Upper lobe of left lung (tissue), 6 donors: ENCODE data around the gene NDRG4. TPM values are rescaled to one million over a fixed set of nuclear protein-coding genes. Genes with fewer than 3 reads are reported as not detected.
A peak's percentile ranks its signal among the peaks of the same experiment; 100 is the strongest.

Experiments used
- ATAC-seq, 2 donors: fragments of 200-7000 bp; cut with Tn5 transposase; one replicate each; pipeline ENCODE4 v1.9.1; 2022; ENCODE audit warnings: mild to moderate bottlenecking in 2 of 2, moderate library complexity in 2 of 2; ENCODE audit not compliant: low FRiP score in 2 of 2
- DNase-seq, 2 donors: peaks; one replicate each; pipeline ENCODE4 v3.0.0-alpha.2; 2019 to 2020
- H3K27ac ChIP-seq, 4 donors: fragments of 200-600 bp; sonication (generic); one replicate each; pipeline ENCODE4 v1.5.1; 2016 to 2019
- H3K27me3 ChIP-seq, 4 donors: fragments of 200-600 bp; sonication (generic); one replicate each; pipeline ENCODE4 v1.5.1; 2017 to 2019
- H3K36me3 ChIP-seq, 4 donors: fragments of 200-600 bp; sonication (generic); one replicate each; pipeline ENCODE4 v1.5.1; 2016 to 2019
- H3K4me1 ChIP-seq, 4 donors: fragments of 200-600 bp; sonication (generic); one replicate each; pipeline ENCODE4 v1.5.1; 2018 to 2019
- H3K4me3 ChIP-seq, 4 donors: fragments of 200-600 bp; sonication (generic); one replicate each; pipeline ENCODE4 v1.5.1; 2017 to 2019; ENCODE audit warnings: mild to moderate bottlenecking in 2 of 4, moderate library complexity in 1 of 4
- H3K9me3 ChIP-seq, 4 donors: fragments of 200-600 bp; sonication (generic); one replicate each; pipeline ENCODE4 v1.5.1; 2018 to 2019
- EP300 ChIP-seq, 4 donors: sonication (generic); formaldehyde crosslinking; IDR thresholded peaks; one replicate each; pipeline ENCODE4 v1.5.1; 2017; ENCODE audit warnings: antibody characterized with exemption in 4 of 4, control low read depth in 2 of 4
- POLR2A ChIP-seq, 4 donors: fragments of 450-650 bp; IDR thresholded peaks; one replicate each; pipeline ENCODE4 v1.5.1; 2016 to 2017; ENCODE audit warnings: antibody characterized with exemption in 4 of 4, mild to moderate bottlenecking in 2 of 4
- POLR2AphosphoS5 ChIP-seq, 2 donors: sonication (generic); formaldehyde crosslinking; IDR thresholded peaks; one replicate each; pipeline ENCODE4 v1.5.1; 2017; ENCODE audit warnings: antibody characterized with exemption in 2 of 2
- WGBS, 2 donors: methylation state at CpG; one replicate each; pipeline ENCODE4 v1.1.5; 2017 to 2018; 5-methylcytosine and 5-hydroxymethylcytosine counted together
- total RNA-seq, 6 donors: library from RNA; depleted of rRNA in 4 of 6; stranded (reverse); fragments of >200 nt in 4 of 6; gene quantifications; one replicate each; pipeline versions ENCODE4 v1.1.0 to v1.2.1, GENCODE V29; 2016 to 2021
- TF ChIP-seq, protein P1 (sequence below), 6 experiments: fragments of 450-650 bp in 4 of 6; fragments of 200-600 bp in 2 of 6; sonication (generic) in 2 of 6; IDR thresholded peaks; one replicate each; pipeline ENCODE4 v1.5.1; 2016 to 2019; ENCODE audit warnings: antibody characterized with exemption in 6 of 6
- donor health status: DM: no; HTN: no; CAD: no; lungs with moderate emphysema.
- donor health status: DM: no; HTN: yes; CAD: no; lungs with severe emphysema.

The NDRG4 gene
- total RNA-seq, 6 donors from 2014 or later = 25.1 to 81.0 (median 30.5) TPM

DNA sequence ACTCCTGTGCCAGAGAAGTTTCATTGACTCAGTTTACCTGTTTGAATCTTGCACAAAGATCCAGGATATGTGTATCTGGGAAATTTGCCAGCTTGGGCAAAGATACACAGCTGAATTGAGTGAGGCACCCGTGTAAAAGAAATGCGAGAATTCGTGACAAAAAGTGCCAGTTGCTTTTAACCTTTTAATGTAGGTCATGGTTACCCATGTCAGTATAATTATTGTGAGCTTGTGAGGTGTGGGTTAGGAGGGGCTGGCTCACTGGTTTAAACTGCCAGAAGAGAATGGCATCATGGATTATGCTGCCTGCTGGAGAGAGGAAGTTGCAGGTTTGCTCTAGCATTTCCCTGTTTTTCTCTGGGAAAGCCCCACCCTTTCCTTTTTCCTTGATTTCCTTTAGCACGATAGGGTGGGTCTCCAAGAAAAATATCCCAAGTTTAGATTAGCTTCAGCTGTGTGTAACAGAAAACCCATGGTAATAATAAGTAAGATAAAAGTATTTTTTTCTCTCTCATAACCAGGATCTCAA lies 24.8 kb upstream of the NDRG4 start:
- Histone ChIP-seq H3K27ac (peak overlapping the region; percentile 63 to 87 (median 78)), H3K27me3 (peaks cover 0 to 2% (median 0%) of the 10 kb centered on the region in 4 donors), H3K4me3 (no peak overlapping the region), H3K9me3 (no peaks in the 10 kb centered on the region), H3K4me1 (peaks cover 12 to 31% (median 24%) of the 10 kb centered on the region in 4 donors), H3K36me3 (no peaks in the 10 kb centered on the region)
- DNase-seq (no peak), ATAC-seq (no peak)
- WGBS, 2 donors = 23 to 45% methylated on average over 4 of the region's 4 CpGs
- TF ChIP-seq POLR2AphosphoS5 (IDR thresholded peaks at IDR 0.05) = peak in 1 of 2 donors; percentile 62
- peak in 2 of 4 donors; percentile 62 to 65 for TF ChIP-seq EP300 (IDR thresholded peaks at IDR 0.05)
- TF ChIP-seq, protein P1, sequence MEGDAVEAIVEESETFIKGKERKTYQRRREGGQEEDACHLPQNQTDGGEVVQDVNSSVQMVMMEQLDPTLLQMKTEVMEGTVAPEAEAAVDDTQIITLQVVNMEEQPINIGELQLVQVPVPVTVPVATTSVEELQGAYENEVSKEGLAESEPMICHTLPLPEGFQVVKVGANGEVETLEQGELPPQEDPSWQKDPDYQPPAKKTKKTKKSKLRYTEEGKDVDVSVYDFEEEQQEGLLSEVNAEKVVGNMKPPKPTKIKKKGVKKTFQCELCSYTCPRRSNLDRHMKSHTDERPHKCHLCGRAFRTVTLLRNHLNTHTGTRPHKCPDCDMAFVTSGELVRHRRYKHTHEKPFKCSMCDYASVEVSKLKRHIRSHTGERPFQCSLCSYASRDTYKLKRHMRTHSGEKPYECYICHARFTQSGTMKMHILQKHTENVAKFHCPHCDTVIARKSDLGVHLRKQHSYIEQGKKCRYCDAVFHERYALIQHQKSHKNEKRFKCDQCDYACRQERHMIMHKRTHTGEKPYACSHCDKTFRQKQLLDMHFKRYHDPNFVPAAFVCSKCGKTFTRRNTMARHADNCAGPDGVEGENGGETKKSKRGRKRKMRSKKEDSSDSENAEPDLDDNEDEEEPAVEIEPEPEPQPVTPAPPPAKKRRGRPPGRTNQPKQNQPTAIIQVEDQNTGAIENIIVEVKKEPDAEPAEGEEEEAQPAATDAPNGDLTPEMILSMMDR (IDR thresholded peaks at IDR 0.05) = no peak

DNA sequence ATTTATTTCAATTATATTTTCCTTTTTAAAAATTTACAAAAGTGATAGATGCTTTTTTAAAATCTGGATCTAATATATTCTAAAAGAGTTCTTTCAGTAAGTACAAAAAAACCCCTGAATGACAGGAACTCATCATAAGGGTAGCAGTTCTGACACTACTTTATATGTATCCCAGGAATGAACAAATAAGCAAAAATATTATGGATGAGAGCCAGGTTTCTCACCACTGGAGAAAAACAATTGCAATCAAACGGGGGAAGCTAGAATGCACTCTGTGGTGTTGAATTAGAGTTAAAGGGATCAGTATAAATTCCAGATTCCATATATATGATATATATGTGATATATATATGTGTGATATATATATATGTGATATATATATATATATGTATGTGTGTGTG lies 23.2 kb upstream of the NDRG4 start:
- no peaks in the 10 kb centered on the region for H3K9me3 ChIP-seq
- 35 to 44% methylated on average over 1 of the region's 1 CpG for WGBS, 2 donors
- peaks cover 8 to 25% (median 17%) of the 10 kb centered on the region in 4 donors for H3K4me1 ChIP-seq
- H3K4me3 ChIP-seq = no peak overlapping the region
- no peaks in the 10 kb centered on the region for H3K36me3 ChIP-seq
- H3K27ac ChIP-seq = peak overlapping the region in 3 of 4 donors; percentile 4 to 87 (median 61)
- peaks cover 0 to 2% (median 0%) of the 10 kb centered on the region in 4 donors for H3K27me3 ChIP-seq
- no peak for DNase-seq
- TF ChIP-seq POLR2A (IDR thresholded peaks at IDR 0.05) (no peak), EP300 (IDR thresholded peaks at IDR 0.05) (no peak), POLR2AphosphoS5 (IDR thresholded peaks at IDR 0.05) (no peak)
- TF ChIP-seq, protein P1 (IDR thresholded peaks at IDR 0.05) = no peak
- ATAC-seq = no peak

DNA sequence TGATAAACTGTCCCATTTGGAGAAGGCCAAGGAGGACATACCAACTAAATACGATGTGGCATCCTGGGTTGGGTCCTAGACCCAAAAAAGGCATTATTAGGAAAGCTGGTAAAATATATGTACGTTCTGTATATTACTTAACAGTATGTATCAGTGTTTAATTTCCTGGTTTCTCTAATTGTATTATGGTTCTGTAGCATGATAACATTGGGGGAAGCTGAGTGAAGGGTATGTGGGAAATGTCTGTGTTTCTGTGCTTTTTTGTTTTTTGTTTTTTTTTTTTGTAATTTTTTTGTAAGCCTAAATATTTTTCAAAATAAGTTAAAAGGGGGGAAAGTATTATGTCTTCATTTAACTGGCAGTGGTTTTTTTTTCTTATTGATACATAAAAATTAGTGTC lies 21.5 kb upstream of the NDRG4 start:
- peaks cover 4 to 18% (median 7%) of the 10 kb centered on the region in 4 donors for H3K4me1 ChIP-seq
- peak overlapping the region in 2 of 4 donors; percentile 28 to 61 for H3K27ac ChIP-seq
- H3K9me3 ChIP-seq = no peaks in the 10 kb centered on the region
- TF ChIP-seq POLR2AphosphoS5 (IDR thresholded peaks at IDR 0.05) (no peak), POLR2A (IDR thresholded peaks at IDR 0.05) (no peak), EP300 (IDR thresholded peaks at IDR 0.05) (no peak)
- TF ChIP-seq, protein P1 (IDR thresholded peaks at IDR 0.05) = no peak
- peaks cover 0 to 2% (median 0%) of the 10 kb centered on the region in 4 donors for H3K27me3 ChIP-seq
- H3K36me3 ChIP-seq = no peaks in the 10 kb centered on the region
- no peak overlapping the region for H3K4me3 ChIP-seq
- WGBS, 2 donors = 87 to 91% methylated on average over 2 of the region's 2 CpGs
- no peak for DNase-seq
- no peak for ATAC-seq

DNA sequence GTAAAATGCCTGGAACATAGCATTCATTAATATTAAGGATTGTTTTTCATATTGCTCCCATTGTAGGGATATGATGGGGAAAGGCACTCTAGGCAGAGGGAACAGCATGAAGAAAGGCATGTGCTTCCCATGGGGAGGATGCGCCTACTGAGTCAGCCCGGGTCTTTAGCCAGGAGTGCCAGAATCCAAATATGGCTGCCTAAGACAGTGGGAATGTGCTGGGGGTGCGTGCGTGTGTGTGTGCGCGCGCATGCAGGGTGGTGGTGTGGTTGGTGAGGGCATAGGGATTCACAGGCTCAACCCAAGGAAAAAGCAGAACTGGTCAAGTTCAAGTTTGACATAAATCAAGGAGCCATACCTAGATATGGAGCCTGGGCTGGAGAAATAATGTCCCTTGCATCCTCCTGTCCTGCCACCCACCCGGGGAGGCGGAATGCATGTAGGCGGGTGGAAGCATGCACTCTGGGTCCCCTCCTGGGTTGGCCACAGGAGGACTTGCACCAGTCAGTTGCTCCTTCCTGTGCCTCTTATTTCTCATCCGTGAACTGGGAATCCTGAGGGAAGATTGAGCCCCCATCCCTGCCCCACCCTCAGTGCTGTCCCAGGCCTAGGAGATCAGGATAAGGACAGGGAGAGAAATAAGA lies 18.6 kb upstream of the NDRG4 start:
- H3K36me3 ChIP-seq = no peaks in the 10 kb centered on the region

More for the DNA sequence above, 18.6 kb upstream of the NDRG4 start:
- H3K9me3 ChIP-seq = no peaks in the 10 kb centered on the region
- H3K4me1 ChIP-seq = peaks cover 0 to 6% (median 2%) of the 10 kb centered on the region in 4 donors
- H3K4me3 ChIP-seq = no peak overlapping the region
- H3K27me3 ChIP-seq = no peaks in the 10 kb centered on the region
- ATAC-seq (no peak), DNase-seq (no peak)
- peak overlapping the region in 1 of 4 donors; percentile 27 for H3K27ac ChIP-seq
- TF ChIP-seq POLR2A (IDR thresholded peaks at IDR 0.05) = no peak
- no peak for TF ChIP-seq EP300 (IDR thresholded peaks at IDR 0.05)
- TF ChIP-seq, protein P1 (IDR thresholded peaks at IDR 0.05) = no peak
- no peak for TF ChIP-seq POLR2AphosphoS5 (IDR thresholded peaks at IDR 0.05)
- WGBS, 2 donors = 91 to 93% methylated on average over 11 of the region's 11 CpGs
